ENCODE data around the gene HOXC9.

The HOXC9 gene

DNA sequence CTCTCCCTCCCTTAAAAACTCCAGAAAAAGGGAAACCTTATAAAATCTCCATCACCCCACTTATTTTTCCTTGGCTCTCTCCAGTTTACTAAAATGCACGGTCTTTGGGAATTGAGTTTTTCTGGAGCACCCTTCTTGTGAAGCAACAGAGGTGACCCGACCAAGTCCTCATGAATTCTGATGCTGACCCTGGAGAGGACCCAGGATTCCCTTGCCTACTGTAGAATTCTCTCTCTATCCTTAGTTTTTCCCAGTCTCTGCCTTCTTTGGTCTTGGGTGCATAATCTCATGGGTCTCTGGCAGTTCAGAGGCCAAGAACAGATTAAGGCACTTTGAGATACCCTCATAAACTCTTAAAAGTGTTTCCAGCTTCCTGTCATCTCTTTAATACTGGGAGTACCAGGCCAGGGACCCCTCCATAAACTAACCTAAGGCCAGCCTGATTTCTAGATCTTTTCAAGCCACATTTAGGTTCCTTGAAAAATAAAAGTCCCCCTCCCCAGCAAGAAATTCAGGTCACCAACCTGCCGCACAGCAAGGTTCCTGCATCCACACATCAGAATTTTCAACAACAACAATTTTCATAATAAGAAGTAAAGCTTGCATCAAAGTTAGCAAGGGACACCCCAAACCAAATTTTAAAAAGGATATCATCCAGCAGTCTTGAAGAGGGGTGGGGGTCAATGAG, 48.6 kb downstream of the HOXC9 start:
- H3K4me3 ChIP-seq (ENCODE audit: low read depth, low read length): peak overlapping the region; percentile 30
- DNase-seq (ENCODE audit: low read depth, low spot score): no peak
- in situ Hi-C loops (cut with HindIII; ENCODE audit: low sequenced_read_pairs): no loop called here
- no peak for TF ChIP-seq CTCF (IDR thresholded peaks at IDR 0.05; ENCODE audit: low read depth, low read length)

DNA sequence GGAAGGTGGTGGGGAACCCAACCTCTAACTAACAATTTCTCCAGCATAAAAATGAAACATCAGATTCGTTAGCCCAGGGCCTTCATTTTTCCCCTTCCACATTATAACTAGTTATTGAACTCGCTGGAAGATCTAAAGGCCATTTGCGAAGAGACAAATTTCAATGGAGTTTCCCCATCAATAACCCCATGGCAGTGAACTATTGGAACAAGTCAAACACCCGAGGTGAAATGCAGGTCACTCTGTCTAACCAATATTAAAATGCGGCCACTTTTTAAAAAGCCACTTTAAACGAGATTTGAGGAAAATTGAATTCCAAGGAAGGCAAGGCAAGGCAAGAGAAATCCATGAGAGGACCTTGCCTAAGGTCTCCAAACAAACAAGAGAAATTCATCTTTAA, 49.1 kb downstream of the HOXC9 start:
- in situ Hi-C loops (cut with HindIII; ENCODE audit: low sequenced_read_pairs): no loop called here
- no peak overlapping the region for H3K4me3 ChIP-seq (ENCODE audit: low read depth, low read length)
- DNase-seq (ENCODE audit: low read depth, low spot score): no peak
- no peak for TF ChIP-seq CTCF (IDR thresholded peaks at IDR 0.05; ENCODE audit: low read depth, low read length)

DNA sequence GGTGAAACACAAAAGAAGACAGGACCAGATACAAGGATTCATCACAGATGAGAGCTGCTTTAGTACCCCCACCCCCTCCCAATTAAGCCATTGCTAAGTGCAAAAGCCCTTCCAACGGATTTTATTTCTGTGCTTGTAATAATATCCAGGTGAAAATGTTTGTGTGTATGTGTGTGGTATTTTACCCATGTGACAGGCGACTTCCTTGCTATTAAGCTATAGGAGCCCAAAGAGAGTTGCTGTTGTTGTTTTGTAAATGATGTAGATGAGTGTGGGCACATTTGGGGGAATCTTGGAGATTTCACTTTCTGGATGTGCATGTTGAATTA, 50.5 kb downstream of the HOXC9 start:
- DNase-seq (ENCODE audit: low read depth, low spot score): no peak
- in situ Hi-C loops (cut with HindIII; ENCODE audit: low sequenced_read_pairs): no loop called here
- H3K4me3 ChIP-seq (ENCODE audit: low read depth, low read length): no peak overlapping the region
- no peak for TF ChIP-seq CTCF (IDR thresholded peaks at IDR 0.05; ENCODE audit: low read depth, low read length)

DNA sequence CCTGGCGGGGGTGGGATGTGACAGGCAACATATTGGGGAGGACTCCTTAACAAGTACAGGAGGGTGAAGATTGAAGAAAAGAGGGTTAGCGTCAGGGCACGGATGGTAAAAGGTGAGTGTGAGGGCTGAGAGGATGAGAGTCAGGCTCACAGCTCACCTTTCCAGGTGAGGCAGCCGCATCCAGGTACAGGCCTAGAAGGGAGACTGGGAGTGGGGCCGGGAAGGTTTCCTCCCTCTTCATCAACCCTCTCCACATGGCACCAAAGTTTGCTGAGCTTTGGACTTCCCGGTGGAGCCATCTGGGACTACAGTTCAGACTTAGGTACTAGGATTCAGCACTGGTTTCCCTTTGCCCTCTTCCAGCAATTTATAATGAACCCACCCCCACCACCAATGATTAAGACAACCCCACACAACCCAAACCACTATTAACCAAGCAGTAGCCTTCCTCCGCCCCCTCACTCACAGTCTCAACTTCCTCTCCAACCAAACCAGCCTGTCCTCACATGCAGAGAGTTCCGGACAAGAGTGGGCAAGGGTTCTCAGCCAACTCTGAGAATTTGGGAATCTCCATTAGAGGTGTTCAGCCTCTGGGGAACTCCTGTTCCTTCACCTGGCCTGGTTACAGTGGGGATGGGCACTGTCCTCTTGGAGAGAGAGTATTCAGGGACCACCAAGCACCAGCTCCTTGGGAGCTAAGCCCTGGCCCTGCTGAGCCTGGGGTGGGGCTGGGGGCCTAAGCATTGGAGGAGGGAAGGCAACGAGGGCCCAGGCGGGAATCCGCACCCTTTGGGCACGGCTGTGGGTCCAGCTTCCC, 51.3 kb downstream of the HOXC9 start:
- no peak for TF ChIP-seq CTCF (IDR thresholded peaks at IDR 0.05; ENCODE audit: low read depth, low read length)

GRCh38 chr12:54051874-54052437, 52.0 kb downstream of the HOXC9 start:
- no peak for TF ChIP-seq CTCF (IDR thresholded peaks at IDR 0.05; ENCODE audit: low read depth, low read length)
- in situ Hi-C loops (cut with HindIII; ENCODE audit: low sequenced_read_pairs): no loop called here
- peak; percentile 65 for DNase-seq (ENCODE audit: low read depth, low spot score)
- H3K4me3 ChIP-seq (ENCODE audit: low read depth, low read length): no peak overlapping the region

More for the DNA sequence above, 51.3 kb downstream of the HOXC9 start:
- H3K4me3 ChIP-seq (ENCODE audit: low read depth, low read length): no peak overlapping the region
- in situ Hi-C loops (cut with HindIII; ENCODE audit: low sequenced_read_pairs): no loop called here
- no peak for DNase-seq (ENCODE audit: low read depth, low spot score)

DNA sequence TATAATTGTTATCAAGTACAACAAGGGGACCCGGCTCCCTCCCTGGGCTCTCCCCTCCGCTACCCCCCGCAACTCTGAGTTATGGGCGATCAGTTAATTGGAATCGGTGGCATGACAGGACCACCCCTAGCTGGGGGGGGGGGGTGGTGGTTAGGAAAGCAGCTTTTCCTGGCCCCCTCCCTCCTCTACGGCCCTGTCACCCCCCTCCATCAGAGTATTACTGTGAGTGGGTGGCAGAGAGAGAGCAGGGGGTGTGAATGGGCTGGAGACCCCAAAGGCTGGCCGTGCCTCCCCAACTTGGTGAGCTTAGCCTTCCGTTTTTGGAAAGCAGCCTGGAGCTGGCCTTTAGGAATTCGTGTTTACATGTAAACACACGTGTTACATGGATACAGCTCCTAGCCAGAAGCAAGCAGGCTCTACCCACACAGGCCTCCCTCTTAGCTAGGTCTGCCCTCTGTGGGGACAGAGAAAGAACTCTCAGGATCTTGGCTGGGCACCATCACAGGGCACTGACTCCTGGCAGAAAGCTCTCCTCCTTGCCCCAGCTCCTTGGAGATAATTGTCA, 52.6 kb downstream of the HOXC9 start:
- in situ Hi-C loops (cut with HindIII; ENCODE audit: low sequenced_read_pairs): no loop called here
- H3K4me3 ChIP-seq (ENCODE audit: low read depth, low read length): no peak overlapping the region
- TF ChIP-seq CTCF (IDR thresholded peaks at IDR 0.05; ENCODE audit: low read depth, low read length): no peak
- peak; percentile 67 for DNase-seq (ENCODE audit: low read depth, low spot score)
